IPS-18a (cell line): ENCODE data around the gene UMODL1.

Source experiments
- H3K27ac ChIP-seq: one replicate; pipeline ENCODE4 v1.5.1; 2013; ENCODE audit warnings: low read length
- H3K27me3 ChIP-seq: one replicate; pipeline ENCODE4 v1.6.1; 2013; ENCODE audit warnings: mild to moderate bottlenecking, low read length; ENCODE audit not compliant: control insufficient read depth, insufficient read depth
- H3K36me3 ChIP-seq: one replicate; pipeline ENCODE4 v1.6.1; 2013; ENCODE audit warnings: low read depth, low read length; ENCODE audit not compliant: control insufficient read depth
- H3K4me1 ChIP-seq: one replicate; pipeline ENCODE4 v1.6.1; 2013; ENCODE audit warnings: low read depth, low read length; ENCODE audit not compliant: control insufficient read depth
- H3K4me3 ChIP-seq: one replicate; pipeline ENCODE4 v1.5.1; 2013; ENCODE audit warnings: low read length
- H3K9ac ChIP-seq: one replicate; pipeline ENCODE4 v1.6.1; 2013; ENCODE audit warnings: mild to moderate bottlenecking, low read length, moderate library complexity
- H3K9me3 ChIP-seq: one replicate; pipeline ENCODE4 v1.6.1; 2013; ENCODE audit warnings: low read depth, low read length; ENCODE audit not compliant: control insufficient read depth

The UMODL1 gene

GRCh38 chr21:42085246-42086077, 14.3 kb downstream of the UMODL1 start:
- Histone ChIP-seq H3K4me3 (no peak overlapping the region), H3K27ac (no peak overlapping the region), H3K4me1 (no peaks in the 10 kb centered on the region), H3K9ac (no peak overlapping the region), H3K27me3 (no peaks in the 10 kb centered on the region), H3K9me3 (no peaks in the 10 kb centered on the region), H3K36me3 (no peaks in the 10 kb centered on the region)

GRCh38 chr21:42086969-42087368, 15.9 kb downstream of the UMODL1 start:
- Histone ChIP-seq H3K27ac (no peak overlapping the region), H3K27me3 (peaks cover 11% of the 10 kb centered on the region), H3K9me3 (no peaks in the 10 kb centered on the region)

GRCh38 chr21:42088148-42088547, 17.0 kb downstream of the UMODL1 start:
- no peak overlapping the region for H3K27ac ChIP-seq
- H3K9me3 ChIP-seq, result no peaks in the 10 kb centered on the region
- peaks cover 11% of the 10 kb centered on the region for H3K27me3 ChIP-seq
- H3K4me3 ChIP-seq, result no peak overlapping the region
- H3K36me3 ChIP-seq, result no peaks in the 10 kb centered on the region
- no peak overlapping the region for H3K9ac ChIP-seq
- no peaks in the 10 kb centered on the region for H3K4me1 ChIP-seq

More at GRCh38 chr21:42086969-42087368, 15.9 kb downstream of the UMODL1 start:
- H3K36me3 ChIP-seq, result no peaks in the 10 kb centered on the region
- no peak overlapping the region for H3K4me3 ChIP-seq
- no peaks in the 10 kb centered on the region for H3K4me1 ChIP-seq
- H3K9ac ChIP-seq, result no peak overlapping the region

GRCh38 chr21:42088658-42089057, 17.5 kb downstream of the UMODL1 start:
- no peaks in the 10 kb centered on the region for H3K4me1 ChIP-seq

GRCh38 chr21:42089093-42089631, 18.0 kb downstream of the UMODL1 start:
- Histone ChIP-seq H3K9ac (no peak overlapping the region), H3K27ac (no peak overlapping the region), H3K36me3 (no peaks in the 10 kb centered on the region), H3K9me3 (no peaks in the 10 kb centered on the region), H3K4me1 (no peaks in the 10 kb centered on the region), H3K4me3 (no peak overlapping the region), H3K27me3 (peaks cover 11% of the 10 kb centered on the region)

More at GRCh38 chr21:42088658-42089057, 17.5 kb downstream of the UMODL1 start:
- peaks cover 11% of the 10 kb centered on the region for H3K27me3 ChIP-seq
- no peaks in the 10 kb centered on the region for H3K36me3 ChIP-seq
- no peak overlapping the region for H3K4me3 ChIP-seq
- H3K27ac ChIP-seq, result no peak overlapping the region
- no peaks in the 10 kb centered on the region for H3K9me3 ChIP-seq
- no peak overlapping the region for H3K9ac ChIP-seq

GRCh38 chr21:42089665-42090310, 18.7 kb downstream of the UMODL1 start:
- peaks cover 11% of the 10 kb centered on the region for H3K27me3 ChIP-seq
- no peak overlapping the region for H3K27ac ChIP-seq
- no peaks in the 10 kb centered on the region for H3K36me3 ChIP-seq
- H3K9ac ChIP-seq, result no peak overlapping the region
- H3K4me1 ChIP-seq, result no peaks in the 10 kb centered on the region
- H3K4me3 ChIP-seq, result no peak overlapping the region
- H3K9me3 ChIP-seq, result no peaks in the 10 kb centered on the region

GRCh38 chr21:42091899-42092508, 20.9 kb downstream of the UMODL1 start:
- no peaks in the 10 kb centered on the region for H3K9me3 ChIP-seq
- no peak overlapping the region for H3K27ac ChIP-seq
- H3K4me1 ChIP-seq, result no peaks in the 10 kb centered on the region
- peaks cover 11% of the 10 kb centered on the region for H3K27me3 ChIP-seq
- no peaks in the 10 kb centered on the region for H3K36me3 ChIP-seq
- H3K9ac ChIP-seq, result no peak overlapping the region
- peak overlapping the region; percentile 18 for H3K4me3 ChIP-seq

GRCh38 chr21:42092771-42093170, 21.7 kb downstream of the UMODL1 start:
- no peaks in the 10 kb centered on the region for H3K9me3 ChIP-seq
- H3K9ac ChIP-seq, result no peak overlapping the region
- H3K36me3 ChIP-seq, result no peaks in the 10 kb centered on the region
- no peaks in the 10 kb centered on the region for H3K4me1 ChIP-seq
- H3K27ac ChIP-seq, result no peak overlapping the region
- H3K4me3 ChIP-seq, result peak overlapping the region; percentile 18
- peaks cover 11% of the 10 kb centered on the region for H3K27me3 ChIP-seq

- H3K4me1 ChIP-seq, result no peaks in the 10 kb centered on the region
- H3K9ac ChIP-seq, result no peak overlapping the region
- H3K27ac ChIP-seq, result no peak overlapping the region
- no peaks in the 10 kb centered on the region for H3K9me3 ChIP-seq
- H3K27me3 ChIP-seq, result peaks cover 11% of the 10 kb centered on the region
- H3K36me3 ChIP-seq, result no peaks in the 10 kb centered on the region
- no peak overlapping the region for H3K4me3 ChIP-seq
Observed at GRCh38 chr21:42093186-42093585, 22.1 kb downstream of the UMODL1 start.

GRCh38 chr21:42093991-42094421, 22.9 kb downstream of the UMODL1 start:
- Histone ChIP-seq H3K27ac (no peak overlapping the region), H3K9ac (no peak overlapping the region), H3K36me3 (no peaks in the 10 kb centered on the region), H3K4me3 (no peak overlapping the region), H3K4me1 (no peaks in the 10 kb centered on the region), H3K9me3 (no peaks in the 10 kb centered on the region), H3K27me3 (peaks cover 11% of the 10 kb centered on the region)

- H3K4me1 ChIP-seq, result no peaks in the 10 kb centered on the region
- H3K9ac ChIP-seq, result no peak overlapping the region
- no peaks in the 10 kb centered on the region for H3K36me3 ChIP-seq
- H3K27me3 ChIP-seq, result peaks cover 11% of the 10 kb centered on the region
- H3K9me3 ChIP-seq, result no peaks in the 10 kb centered on the region
- H3K4me3 ChIP-seq, result no peak overlapping the region
- H3K27ac ChIP-seq, result no peak overlapping the region
Observed at GRCh38 chr21:42094811-42095210, 23.7 kb downstream of the UMODL1 start.
